GM10266 (cell line): ENCODE results near the gene C2CD4A.
"Not testable (repeated sequence)": the region's sequence is repeated elsewhere in the genome, so short reads cannot be mapped to it uniquely, and the experiment has no call there.

ENCODE experiments used
- DNase-seq: peaks from one replicate; pipeline ENCODE4 v3.0.0; 2012; ENCODE audit errors: extremely low spot score
- CTCF ChIP-seq: IDR thresholded peaks from 2 replicates; pipeline ENCODE4 v1.5.1; 2012; ENCODE audit warnings: mild to moderate bottlenecking, low read depth; ENCODE audit not compliant: control insufficient read depth, insufficient read depth; ENCODE audit errors: missing control alignments

The C2CD4A gene

DNA sequence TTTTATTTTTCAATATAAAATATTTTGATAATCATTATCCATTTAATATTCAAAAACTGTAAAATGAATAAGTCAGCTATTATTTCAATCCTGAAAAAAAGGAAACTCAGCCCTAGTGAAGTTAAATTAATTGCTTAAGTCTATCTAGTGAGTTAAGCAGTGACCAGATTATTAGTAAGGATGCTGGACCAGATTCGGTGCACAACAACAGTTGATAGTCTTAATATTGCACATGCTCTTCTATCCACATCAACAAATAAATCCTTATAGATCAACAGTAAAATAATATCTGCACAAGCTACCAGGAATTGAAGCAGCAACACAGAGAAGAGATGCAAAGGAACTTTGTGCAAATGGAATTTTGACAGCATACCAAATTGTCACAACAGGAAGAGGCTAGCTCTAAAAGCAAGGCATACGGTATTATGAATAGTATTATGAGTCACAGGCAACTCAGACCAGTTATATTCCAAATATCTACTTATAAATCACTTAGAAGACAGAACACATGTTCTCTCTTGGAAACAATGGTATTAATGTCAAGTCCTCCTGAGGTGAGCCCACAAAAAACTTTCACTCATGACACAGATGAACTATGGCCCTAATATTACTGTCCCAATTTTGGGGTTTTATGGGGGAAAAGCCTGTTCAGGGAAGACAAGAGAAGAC lies 31.4 kb upstream of the C2CD4A start:
- no peak for DNase-seq
- no peak for TF ChIP-seq CTCF

- peak; percentile 31 for DNase-seq
- no peak for TF ChIP-seq CTCF
Measured at GRCh38 chr15:62046078-62046743, 20.6 kb upstream of the C2CD4A start.

DNA sequence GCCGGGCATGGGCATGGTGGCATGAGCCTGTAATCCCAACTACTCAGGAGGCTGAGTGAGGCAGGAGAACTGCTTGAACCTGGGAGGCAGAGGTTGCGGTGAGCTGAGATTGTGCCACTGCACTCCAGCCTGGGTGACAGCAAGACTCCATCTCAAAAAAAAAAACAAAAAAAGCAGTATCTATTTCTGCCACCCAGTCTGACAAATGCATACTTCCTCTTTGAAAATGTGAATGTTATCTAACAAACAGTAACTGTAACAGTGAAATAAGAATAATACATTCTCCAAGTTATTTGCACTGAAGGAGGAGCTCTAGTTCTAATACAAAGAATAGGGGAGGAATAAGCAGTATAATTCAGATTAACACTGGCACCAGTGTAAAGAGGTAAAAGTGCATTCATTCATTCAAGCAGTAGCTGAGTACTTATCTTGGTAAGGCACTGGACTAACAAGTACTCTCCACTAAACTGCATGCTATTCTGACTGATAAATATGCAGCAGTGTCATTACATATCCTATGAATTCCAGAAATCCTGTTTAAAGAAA lies 19.4 kb upstream of the C2CD4A start:
- no peak for TF ChIP-seq CTCF
- no peak for DNase-seq

GRCh38 chr15:62048254-62048653 lies 18.5 kb upstream of the C2CD4A start:
- DNase-seq = not testable (repeated sequence)

DNA sequence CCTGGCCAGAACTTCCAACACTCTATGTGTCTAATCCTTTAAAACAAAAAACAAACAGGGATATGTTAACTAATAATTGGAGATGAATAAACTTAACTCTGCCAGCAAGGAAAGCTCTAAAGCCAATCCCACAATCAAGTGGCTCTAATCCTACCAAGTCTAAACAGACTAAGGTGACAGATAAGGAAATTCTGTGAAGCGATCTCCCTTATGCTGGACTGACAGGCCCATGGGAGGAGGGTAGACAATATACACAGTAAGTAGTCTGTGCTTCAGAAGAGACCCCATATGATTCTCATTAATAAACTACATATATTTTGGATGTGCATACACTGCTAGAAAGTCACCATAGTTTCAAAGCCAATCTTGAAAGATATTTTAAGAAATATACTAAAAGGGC lies 16.7 kb upstream of the C2CD4A start:
- TF ChIP-seq CTCF = no peak
- no peak for DNase-seq

- TF ChIP-seq CTCF = no peak
- no peak for DNase-seq
Measured at GRCh38 chr15:62051166-62051565, 15.6 kb upstream of the C2CD4A start.

- TF ChIP-seq CTCF = no peak
- no peak for DNase-seq
Measured at GRCh38 chr15:62052713-62053112, 14.1 kb upstream of the C2CD4A start.
